ENCODE results near the gene FOCAD.
"Not testable (repeated sequence)": the region's sequence is repeated elsewhere in the genome, so short reads cannot be mapped to it uniquely, and the experiment has no call there.

GRCh38 chr9:20973246-20973947, 289.3 kb downstream of the FOCAD start:
- not testable (repeated sequence) for TF ChIP-seq CTCF (IDR thresholded peaks at IDR 0.05; ENCODE audit: low read depth, low read length, poor library complexity, severe bottlenecking); EZH2phosphoT487 (IDR thresholded peaks at IDR 0.05; ENCODE audit: borderline replicate concordance, low read length)

Measured in DOHH2 (cell line).